ENCODE results near the gene ARHGAP35. TPM values are rescaled to one million over a fixed set of nuclear protein-coding genes. Genes with fewer than 3 reads are reported as not detected.
"Not testable (repeated sequence)": the region's sequence is repeated elsewhere in the genome, so short reads cannot be mapped to it uniquely, and the experiment has no call there.

ARHGAP35 gene
- polyA plus RNA-seq (ENCODE audit: insufficient read length in 4 of 4): 10 to 100 TPM; 45.7 to 51.2 (median 47.8) TPM

DNA sequence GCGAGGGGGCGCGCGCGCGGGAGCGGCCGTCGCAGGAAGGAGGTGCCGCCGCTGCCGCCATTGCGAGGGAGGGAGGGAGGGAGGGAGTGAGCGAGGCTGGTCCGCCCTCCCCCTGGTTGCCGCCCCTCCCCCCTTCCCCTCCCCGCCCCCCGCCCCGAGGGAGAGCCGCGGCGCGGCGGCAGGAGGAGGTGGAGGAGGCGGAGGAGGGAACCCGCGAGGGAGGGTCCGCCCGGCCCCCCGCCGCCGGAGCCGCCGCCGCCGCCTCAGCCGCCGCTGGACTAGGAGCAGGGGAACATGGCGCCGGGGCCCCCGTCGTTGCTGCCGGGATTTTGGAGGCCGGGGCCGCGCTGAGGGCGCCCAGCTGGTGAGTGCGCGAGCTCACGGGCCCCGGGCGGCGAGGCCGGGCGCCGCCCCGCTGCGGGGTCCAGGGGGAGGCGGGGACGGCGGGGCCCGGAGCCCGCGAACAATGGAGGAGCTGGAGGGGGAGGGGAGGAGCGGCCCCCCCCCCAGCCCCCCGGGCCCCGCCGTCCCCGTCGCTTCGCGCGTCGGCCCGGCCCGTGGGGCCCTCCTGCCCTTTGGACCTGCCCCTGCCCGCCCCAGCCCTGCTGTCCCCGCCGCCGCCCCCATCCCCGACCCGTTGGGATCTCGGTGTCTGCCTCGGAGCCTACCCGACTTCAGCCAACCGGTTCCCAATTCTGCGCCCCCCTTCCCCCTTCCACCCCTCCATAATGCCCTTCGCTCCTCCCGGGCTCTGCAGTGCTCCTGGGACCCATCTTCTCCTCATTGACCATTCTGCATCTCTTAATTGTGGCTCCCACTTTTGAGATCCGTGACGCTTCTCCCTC, at the start of gene ARHGAP35:
ARHGAP35 (plus strand) TSS at position 152 of the 845 bp plus-strand sequence. CDS start 57,679 bp downstream, outside the sequence.
- peak in 1 of 4 donors; percentile 88 for DNase-seq (ENCODE audit: low read depth in 4 of 4, low spot score in 3 of 4)

DNA sequence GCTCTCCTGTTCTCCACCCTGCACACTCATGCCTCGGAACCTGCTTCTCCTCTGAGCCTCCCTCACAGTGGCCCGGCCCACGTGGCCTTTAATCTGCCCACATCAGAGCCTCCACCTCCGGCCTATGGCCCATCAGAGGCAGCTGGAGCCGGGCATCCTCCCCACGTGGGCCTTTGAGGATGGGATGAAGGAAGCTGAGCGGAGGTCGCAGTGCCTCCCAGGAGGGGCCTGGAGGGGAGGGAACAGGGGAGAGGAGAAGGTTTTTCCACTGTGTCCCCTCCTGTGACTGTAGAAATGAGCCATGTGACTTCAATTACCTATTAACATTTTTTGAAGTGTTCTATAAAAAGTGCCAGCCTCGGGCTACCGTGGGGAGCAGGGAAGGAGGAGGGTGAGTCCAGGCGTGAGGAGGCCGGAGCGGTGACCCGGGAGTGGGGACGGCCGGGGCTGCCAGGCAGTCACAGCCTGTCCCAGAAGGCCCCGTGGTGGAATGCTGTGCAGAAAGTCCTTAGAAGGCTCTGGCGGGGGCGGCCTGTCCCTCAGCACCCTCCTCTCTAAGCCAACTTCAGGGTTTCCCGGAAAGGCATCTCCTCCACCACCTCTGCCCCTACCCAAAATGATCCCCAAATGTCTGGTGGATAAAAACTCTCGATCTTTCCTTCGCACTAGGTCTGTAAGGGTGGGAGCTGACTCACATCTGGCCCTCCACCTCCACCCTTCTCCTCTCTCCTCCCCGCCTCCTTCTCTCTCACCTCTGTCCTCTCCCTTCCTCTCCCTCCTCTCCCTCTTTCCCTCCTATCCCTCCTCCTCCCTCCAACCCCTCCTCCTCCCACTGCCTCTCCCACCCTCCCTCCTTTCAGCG, 47.6 kb upstream of the ARHGAP35 start:
- DNase-seq (ENCODE audit: low read depth in 4 of 4, low spot score in 3 of 4): no peak

DNA sequence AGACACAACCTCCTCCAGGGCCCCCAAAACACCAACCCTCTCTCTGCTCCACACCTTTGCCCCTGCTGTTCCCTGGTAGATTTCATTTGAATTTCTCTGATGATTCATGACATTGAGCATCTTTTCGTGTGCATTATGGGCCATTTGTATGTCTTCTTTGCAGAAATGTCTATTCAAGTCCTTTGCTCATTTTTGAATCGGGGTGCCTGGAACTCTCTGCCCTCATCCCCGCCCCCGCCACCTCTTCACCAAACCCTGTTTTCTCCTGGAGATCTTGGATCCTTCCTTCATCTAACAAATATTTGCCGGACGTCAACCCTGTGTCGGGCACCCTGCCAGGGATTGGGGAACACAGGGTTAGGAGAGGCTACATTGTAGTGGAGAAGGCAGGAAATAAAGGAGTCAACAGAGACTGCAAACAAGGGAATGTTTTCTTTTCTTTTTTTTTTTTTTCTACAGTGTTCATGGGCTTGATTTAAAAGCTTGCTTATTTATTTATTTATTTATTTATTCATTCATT, 46.9 kb upstream of the ARHGAP35 start:
- DNase-seq (ENCODE audit: low read depth in 4 of 4, low spot score in 3 of 4): peak in 1 of 4 donors; percentile 62

DNA sequence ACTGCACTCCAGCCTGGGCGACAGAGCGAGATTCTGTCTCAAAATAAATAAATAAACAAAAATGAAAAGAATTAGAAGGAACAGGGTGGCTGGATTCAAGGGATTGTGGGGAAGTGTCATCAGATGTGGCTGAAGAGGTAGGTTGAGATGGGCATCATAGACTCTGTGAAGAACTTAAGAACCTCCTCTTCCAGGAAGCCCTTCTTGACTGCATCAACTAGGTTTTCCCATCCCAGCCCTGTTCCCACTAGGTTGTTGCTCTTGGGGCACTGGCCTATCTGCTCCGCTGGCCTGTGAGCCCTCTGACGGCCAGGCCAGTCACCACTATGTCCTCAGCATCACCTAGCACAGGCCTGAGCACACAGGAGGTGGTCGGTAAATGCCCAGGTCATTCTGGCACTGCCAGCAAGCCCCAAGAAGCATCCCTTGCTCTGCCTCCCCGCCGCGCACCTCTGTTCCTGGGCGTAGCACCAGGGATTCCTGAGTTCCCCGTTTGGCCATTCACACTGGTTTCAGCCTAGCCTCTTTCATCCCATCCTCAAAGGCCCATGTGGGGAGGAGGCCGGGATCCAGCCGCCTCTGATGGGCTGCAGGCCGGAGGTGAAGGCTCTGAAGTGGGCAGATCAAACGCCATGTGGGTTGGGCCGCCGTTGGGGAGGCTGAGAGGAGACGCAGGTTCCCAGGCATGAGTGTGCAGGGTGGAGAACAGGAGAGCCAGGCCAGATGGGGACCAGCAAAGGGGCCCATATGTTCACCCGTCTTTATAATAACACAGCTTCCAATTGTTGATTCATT, 44.8 kb upstream of the ARHGAP35 start:
- no peak for DNase-seq (ENCODE audit: low read depth in 4 of 4, low spot score in 3 of 4)

DNA sequence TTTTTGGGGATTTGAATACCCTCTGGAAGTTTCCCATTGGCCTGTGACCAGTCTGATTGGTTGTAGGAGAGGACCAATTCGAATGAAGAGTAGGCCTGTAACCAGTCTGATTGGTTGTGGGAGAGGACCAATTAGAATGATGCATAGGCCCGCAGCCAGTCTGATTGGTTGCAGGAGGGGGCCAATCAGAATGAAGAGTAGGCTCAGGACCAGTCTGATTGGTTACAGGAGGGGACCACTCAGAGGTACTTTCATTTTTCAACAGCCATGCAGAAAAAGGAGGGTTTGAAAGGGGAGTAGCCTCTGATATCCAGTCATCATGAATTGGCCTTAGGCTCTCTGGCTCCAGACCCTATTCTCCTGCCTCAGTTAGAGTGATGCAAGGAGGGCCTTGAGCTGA, 42.0 kb upstream of the ARHGAP35 start:
- DNase-seq (ENCODE audit: low read depth in 4 of 4, low spot score in 3 of 4): no peak

DNA sequence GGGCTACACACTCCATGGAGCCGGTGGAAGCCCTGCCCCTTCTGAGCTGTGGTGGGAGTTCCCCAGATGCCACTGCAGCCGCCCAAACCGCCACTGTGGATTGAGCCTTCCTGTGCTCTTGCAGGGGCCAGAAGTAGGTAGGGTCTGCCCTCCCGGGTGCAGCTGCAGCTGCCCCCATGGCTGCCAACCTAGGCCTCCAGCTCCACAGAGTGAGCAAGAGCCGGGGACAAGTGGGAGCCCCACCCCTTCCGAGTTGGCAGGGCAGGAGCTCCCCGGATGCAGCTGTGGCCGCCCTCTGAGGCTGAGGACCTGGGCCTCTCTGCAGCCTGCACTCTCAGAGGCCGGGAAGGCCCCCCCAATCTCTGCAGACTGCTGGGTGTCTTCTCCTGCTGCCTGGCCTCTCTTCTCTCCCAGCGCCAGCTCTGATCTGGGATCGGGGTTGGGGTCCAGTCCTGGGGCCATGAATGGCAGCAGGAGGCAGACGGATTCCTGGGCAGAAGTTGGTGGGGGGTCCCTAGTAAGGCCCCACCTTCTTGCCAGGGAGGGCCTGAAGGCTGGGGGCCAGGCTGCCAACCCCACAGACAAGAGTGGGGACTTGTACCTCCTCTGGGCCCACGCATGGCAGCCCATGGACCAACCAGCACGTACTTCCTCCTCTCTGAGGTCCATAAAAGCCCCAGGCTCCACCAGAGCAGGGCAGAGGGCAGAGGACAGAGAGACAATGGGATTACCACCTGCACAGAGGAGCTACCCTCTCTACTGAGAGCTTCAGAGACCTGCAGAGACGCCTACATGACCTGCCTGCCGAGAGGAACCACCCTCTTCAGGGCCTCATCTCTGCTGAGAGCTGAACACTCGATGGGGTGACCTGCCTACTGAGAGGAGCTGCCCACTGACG, 39.0 kb upstream of the ARHGAP35 start:
- DNase-seq (ENCODE audit: low read depth in 4 of 4, low spot score in 3 of 4): no peak

DNA sequence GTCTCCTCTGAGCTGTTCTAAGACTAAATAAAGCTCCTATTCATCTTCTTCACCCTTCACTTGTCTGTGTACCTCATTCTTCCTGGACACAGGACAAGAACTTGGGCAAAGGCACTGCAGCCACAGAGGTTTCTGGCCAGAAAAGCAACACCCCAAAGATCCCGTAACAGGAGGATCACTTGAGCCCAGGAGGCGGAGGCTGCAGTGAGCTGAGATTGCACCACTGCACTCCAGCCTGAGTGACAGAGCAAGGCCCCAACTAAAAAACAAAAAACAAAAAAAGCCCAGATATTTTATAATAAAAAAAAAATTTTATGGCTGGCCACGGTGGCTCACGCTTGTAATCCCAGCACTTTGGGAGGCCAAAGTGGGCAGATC, 38.4 kb upstream of the ARHGAP35 start:
- not testable (repeated sequence) for DNase-seq (ENCODE audit: low read depth in 4 of 4, low spot score in 3 of 4)

DNA sequence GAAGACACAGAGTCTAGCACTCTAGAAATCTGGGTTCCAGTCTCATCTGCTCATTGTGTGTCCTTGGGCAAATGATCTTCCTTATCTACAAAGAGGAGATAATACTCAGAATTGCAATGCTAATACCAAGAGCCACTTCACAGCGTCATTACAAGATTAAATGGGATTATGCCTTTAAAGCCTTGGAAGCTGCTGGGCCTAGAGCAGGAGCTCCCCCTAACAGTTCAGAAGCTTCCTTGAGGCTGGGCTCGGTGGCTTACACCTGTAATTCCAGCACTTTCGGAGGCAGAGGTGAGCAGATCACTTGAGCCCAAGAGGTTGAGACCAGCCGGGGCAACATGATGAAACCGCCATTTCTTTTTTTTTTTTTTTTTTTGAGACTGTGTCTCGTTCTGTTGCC, 37.7 kb upstream of the ARHGAP35 start:
- no peak for DNase-seq (ENCODE audit: low read depth in 4 of 4, low spot score in 3 of 4)

DNA sequence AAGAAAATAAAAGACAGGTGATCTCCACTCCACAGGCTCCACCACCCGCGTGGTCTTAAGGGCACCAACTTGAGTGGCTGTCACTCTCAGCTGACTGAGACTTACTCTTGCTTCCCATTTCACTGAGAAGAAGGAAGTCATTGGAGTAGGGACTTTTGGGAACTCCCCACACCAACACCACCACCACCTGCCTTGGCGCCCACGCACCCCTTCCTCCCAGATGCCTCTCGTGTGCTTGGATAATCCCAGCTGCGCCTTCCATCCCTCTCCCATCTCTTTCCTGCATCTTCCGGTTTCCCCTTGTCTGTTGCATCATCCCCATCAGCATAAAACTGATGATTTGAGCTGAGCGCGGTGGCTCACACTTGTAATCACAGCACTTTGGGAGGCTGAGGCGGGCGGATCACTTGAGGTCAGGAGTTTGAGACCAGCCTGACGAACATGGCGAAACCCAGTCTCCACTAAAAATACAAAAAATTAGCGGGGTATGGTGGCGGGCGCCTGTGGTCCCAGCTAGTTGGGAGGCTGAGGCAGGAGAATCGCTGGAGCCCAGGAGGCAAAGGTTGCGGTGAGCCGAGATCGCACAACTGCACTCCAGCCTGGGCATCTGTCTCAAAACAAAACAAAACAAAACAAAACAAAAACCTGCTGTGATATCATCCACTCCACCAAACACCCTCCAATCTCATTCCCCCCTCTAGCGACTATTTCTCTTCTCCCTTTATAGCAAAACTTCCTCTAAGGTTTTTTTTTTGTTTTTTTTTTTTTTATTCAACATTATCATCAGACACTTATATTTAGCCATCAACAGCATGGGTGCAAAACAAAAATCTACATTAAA, 35.7 kb upstream of the ARHGAP35 start:
- no peak for DNase-seq (ENCODE audit: low read depth in 4 of 4, low spot score in 3 of 4)

DNA sequence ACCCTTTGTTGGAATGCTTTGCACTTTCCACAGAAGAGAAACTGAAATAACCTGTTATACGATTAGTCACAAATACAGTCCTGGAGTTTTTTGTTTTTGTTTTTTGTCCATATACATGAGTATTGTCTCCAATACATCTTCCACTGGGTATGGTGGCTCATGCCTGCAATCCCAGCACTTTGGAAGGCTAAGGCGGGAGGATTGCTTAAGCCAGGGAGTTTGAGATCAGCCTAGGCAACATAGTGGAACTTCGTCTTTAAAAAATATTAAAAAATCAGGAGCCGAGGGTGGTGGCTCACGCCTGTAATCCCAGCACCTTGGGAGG, 35.1 kb upstream of the ARHGAP35 start:
- no peak for DNase-seq (ENCODE audit: low read depth in 4 of 4, low spot score in 3 of 4)

DNA sequence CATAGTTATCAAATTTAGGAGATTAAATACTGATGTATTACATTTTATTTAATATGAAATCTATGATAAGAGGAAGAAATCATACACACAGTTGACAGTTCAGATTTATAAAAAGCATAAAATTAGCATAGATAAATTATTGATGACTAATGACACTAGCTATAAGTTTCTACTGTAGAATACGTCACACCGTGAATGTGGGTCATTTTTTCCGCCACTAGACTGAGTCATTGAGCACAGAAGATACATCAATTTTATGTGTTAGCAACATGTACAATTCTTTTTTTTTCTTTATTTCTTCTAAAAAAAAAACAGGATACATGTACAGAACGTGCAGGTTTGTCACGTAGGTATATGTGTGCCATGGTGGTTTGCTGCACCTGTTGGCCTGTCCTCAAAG, 32.3 kb upstream of the ARHGAP35 start:
- DNase-seq (ENCODE audit: low read depth in 4 of 4, low spot score in 3 of 4): no peak

DNA sequence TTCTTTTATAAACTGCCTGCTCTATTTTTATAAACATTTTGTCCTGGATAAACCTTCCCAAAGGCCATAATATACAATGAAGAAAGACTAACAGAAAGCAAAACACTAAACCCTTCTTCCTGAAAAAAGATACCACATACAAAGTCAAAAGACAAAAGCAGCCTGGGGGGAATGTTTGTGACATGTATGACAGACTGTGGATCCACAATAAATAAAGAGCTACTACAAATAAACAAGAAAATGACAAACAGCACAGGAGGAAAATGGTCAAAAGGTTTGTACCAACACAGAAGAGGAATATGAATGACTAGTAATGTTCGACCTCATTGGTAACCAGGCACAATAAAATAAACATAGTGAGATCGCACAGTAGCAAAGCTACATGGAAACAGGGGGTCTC, 29.9 kb upstream of the ARHGAP35 start:
- no peak for DNase-seq (ENCODE audit: low read depth in 4 of 4, low spot score in 3 of 4)

DNA sequence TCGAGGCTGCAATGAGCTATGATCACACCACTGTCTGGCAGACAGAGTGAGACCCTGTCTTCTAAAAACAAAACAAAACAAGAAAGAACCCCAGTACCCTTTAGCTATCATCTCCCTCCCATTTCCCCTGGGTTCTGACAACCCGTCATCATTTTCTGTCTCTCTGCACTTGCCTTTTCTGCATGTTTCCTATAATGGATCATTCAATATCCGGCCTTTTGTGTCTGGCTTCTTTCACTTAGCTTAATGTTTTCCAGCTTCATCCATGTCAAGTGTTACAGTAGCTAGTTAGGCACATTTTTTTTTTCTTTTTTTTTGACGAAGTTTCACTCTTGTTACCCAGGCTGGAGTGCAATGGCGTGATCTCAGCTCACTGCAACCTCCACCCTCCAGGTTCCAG, 26.7 kb upstream of the ARHGAP35 start:
- no peak for DNase-seq (ENCODE audit: low read depth in 4 of 4, low spot score in 3 of 4)

DNA sequence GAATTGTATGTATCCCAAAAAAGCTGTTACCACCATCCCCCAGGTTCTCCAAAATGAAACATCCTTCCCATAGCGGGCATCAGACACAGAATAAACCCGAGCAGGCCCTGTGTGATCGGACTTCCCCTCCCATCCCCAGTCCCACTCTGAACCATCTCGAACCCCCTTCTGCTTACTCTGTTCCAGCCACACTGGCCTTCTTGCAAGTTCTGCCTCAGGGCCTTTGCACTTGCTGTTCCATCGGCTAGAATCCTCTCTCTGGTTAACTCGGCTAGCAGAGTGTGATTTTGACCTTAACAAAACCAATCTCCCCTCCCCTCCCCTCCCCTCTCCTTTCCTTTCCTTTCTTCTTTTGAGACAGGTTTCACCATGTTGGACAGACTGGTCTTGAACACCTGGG, 25.8 kb upstream of the ARHGAP35 start:
- DNase-seq (ENCODE audit: low read depth in 4 of 4, low spot score in 3 of 4): no peak

DNA sequence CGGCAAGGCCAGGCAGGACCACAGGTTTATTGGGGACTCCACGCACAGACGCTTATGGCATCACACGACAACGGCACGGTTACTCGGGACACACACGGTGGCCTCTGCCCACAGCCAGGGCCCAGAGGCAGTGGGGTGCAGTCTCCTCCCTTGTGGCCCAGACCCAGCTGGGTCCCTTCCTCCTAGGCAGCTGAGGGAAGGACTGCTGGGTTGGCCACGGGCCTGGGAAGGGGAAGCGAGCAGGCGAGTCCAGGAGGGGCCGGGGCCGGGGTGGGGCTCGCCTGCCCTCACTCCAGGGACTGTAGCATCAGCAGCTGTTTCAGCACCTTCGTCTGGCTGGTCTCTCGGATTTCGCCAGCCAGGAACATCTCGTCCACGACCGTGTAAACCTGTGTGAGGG, 22.6 kb upstream of the ARHGAP35 start:
- DNase-seq (ENCODE audit: low read depth in 4 of 4, low spot score in 3 of 4): no peak

DNA sequence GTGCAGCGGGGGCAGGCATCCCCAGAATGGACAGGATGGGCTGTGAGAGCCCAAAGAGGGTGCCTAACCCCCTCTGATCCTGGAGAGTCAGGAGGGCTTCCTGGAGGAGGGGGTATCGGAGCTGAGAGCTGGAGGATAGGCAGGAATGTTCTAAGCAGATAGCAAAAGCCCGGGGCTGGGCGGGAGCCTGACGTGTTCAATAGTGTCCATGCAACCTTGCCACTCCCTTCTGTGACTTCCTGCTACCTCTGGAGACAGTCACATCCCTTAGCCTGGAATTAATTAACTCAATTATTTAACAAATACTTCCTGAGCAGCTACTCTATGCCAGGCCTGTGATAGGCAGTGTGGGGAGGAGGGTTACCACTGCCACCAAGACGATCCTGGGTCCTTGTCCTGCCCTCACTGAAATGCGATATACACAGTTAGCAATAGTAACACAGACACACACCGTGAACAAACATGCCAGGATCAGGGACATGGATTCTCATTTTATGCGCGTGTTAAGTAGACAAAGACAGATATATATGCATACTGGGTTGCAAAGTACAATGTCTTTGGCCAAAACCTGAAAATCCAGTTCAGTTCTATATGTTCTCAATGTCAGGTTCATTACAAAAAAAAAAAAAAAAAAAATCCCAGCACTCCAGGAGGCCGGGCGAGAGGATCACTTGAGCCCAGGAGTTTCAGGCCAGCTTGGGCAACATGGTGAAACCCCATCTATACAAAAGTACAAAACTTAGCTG, 20.9 kb upstream of the ARHGAP35 start:
- no peak for DNase-seq (ENCODE audit: low read depth in 4 of 4, low spot score in 3 of 4)

DNA sequence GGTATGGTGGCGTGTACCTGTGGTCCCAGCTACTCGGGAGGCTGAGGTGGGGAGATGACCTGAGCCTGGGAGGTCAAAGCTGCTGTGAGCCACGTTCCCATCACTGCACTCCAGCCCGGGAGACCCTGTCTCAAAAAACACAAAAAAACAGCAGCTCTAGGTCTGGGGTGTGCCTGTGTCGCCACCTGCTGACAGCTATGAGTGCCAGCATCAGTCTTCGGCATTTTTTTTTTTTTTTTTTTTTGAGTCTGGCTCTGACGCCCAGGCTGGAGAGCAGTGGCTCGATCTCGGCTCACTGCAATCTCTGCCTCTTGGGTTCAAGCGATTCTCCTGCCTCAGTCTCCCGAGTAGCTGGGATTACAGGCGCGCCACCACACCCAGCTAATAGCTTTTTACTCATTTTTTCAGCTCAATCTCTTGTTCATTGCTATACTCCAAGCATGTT, 20.3 kb upstream of the ARHGAP35 start:
- peak in 1 of 4 donors; percentile 55 for DNase-seq (ENCODE audit: low read depth in 4 of 4, low spot score in 3 of 4)

DNA sequence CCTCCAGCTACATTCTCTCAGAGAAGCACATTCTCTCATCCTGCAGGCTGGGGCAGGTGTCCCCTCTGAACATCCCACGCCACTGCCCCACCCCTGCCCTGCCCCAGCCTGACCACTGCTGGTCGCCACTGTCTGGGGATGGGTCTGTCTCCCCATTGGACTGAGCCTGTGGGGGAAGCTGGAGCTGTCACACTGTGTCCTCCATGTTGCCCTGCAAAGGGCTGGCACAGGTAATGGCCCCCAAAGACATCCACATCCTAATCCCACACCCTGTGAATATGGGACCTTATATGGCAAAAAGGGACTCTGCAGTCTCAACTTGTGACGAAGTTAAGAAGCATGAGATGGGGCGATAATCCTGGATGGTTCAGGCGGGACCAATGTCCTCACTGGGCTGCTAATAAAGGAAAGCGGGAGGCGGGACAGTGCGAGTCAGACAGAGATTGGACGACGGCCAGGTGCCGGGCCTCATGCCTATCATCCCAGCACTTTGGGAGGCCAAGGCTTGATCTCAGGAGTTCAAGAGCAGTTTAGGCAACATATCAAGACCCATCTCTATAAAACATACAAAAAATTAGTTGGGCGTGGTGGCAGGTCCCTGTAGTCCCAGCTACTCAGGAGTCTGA, 19.2 kb upstream of the ARHGAP35 start:
- DNase-seq (ENCODE audit: low read depth in 4 of 4, low spot score in 3 of 4): no peak

Data from left renal pelvis (tissue), 4 donors.